NCI-H82 (cell line): ENCODE data around the gene PAK3.

Experiments used
- DNase-seq: peaks from one replicate; lab custom pipeline; 2025; lab: John Stamatoyannopoulos, UW

The PAK3 gene

GRCh38 chrX:111095974-111096895 lies at the start of gene PAK3:
Gene PAK3 (plus strand): TSS chrX:111096191. CDS start chrX:111123104, 26,913 bp downstream.
- peak; percentile 88 for DNase-seq

GRCh38 chrX:111047575-111047974 lies 48.4 kb upstream of the PAK3 start:
- DNase-seq: no peak

GRCh38 chrX:111052478-111052877 lies 43.5 kb upstream of the PAK3 start:
- no peak for DNase-seq

GRCh38 chrX:111071542-111072277 lies 24.3 kb upstream of the PAK3 start:
- peak; percentile 18 for DNase-seq

GRCh38 chrX:111083081-111083480 lies 12.9 kb upstream of the PAK3 start:
- no peak for DNase-seq

- peak; percentile 45 for DNase-seq
These were observed 9.4 kb upstream of the PAK3 start for GRCh38 chrX:111086591-111087006.

- no peak for DNase-seq
These were observed 7.4 kb upstream of the PAK3 start for GRCh38 chrX:111088628-111089027.

GRCh38 chrX:111090458-111090857 lies 5.5 kb upstream of the PAK3 start:
- no peak for DNase-seq

GRCh38 chrX:111098874-111099273 lies 2.9 kb downstream of the PAK3 start:
- peak; percentile 76 for DNase-seq

GRCh38 chrX:111100191-111100590 lies 4.2 kb downstream of the PAK3 start:
- peak; percentile 71 for DNase-seq

GRCh38 chrX:111101580-111101979 lies 5.6 kb downstream of the PAK3 start:
- DNase-seq: no peak

- DNase-seq: no peak
These were observed 6.6 kb downstream of the PAK3 start for GRCh38 chrX:111102636-111103035.

GRCh38 chrX:111103246-111103645 lies 7.3 kb downstream of the PAK3 start:
- no peak for DNase-seq

GRCh38 chrX:111110098-111110775 lies 14.2 kb downstream of the PAK3 start:
- no peak for DNase-seq

- DNase-seq: no peak
These were observed 18.8 kb downstream of the PAK3 start for GRCh38 chrX:111114806-111115205.

GRCh38 chrX:111116666-111117065 lies 20.7 kb downstream of the PAK3 start:
- no peak for DNase-seq

- no peak for DNase-seq
These were observed 23.4 kb downstream of the PAK3 start for GRCh38 chrX:111119341-111119740.

- DNase-seq: no peak
These were observed 27.1 kb downstream of the PAK3 start for GRCh38 chrX:111123125-111123524.

GRCh38 chrX:111123606-111124179 lies 27.7 kb downstream of the PAK3 start:
- DNase-seq: no peak

- no peak for DNase-seq
These were observed 28.4 kb downstream of the PAK3 start for GRCh38 chrX:111124418-111124817.

GRCh38 chrX:111127038-111127437 lies 31.0 kb downstream of the PAK3 start:
- DNase-seq: no peak

- DNase-seq: no peak
These were observed 33.9 kb downstream of the PAK3 start for GRCh38 chrX:111129921-111130320.
